ENCODE data around the gene ABCD2. TPM values are rescaled to one million over a fixed set of nuclear protein-coding genes. Genes with fewer than 3 reads are reported as not detected.

Gene ABCD2
- total RNA-seq, 4 donors from 2014 or later, result 0.35 to 2.6 (median 1.7) TPM

- Histone ChIP-seq H3K27ac (no peak overlapping the region), H3K4me3 (no peak overlapping the region), H3K4me1 (no peaks in the 10 kb centered on the region), H3K27me3 (no peaks in the 10 kb centered on the region), H3K9me3 (no peaks in the 10 kb centered on the region), H3K36me3 (no peaks in the 10 kb centered on the region)
- ATAC-seq, result no peak
- TF ChIP-seq CTCF (IDR thresholded peaks at IDR 0.05) (no peak), POLR2AphosphoS5 (IDR thresholded peaks at IDR 0.05) (no peak), POLR2A (IDR thresholded peaks at IDR 0.05) (no peak), EP300 (IDR thresholded peaks at IDR 0.05) (no peak)
- whole genome bisulfite sequencing, 2 donors (ENCODE audit: low coverage in 1 of 2), result 72 to 78% methylated on average over 2 of the region's 2 CpGs
These were observed 19.2 kb upstream of the ABCD2 start for GRCh38 chr12:39638840-39639239.

- H3K27ac ChIP-seq, result no peak overlapping the region
- ATAC-seq, result peak; percentile 41
These were observed 18.6 kb upstream of the ABCD2 start for GRCh38 chr12:39638178-39638577.

GRCh38 chr12:39632670-39633069 is 13.1 kb upstream of the ABCD2 start:
- H3K4me1 ChIP-seq, result no peaks in the 10 kb centered on the region
- no peaks in the 10 kb centered on the region for H3K27me3 ChIP-seq
- no peak overlapping the region for H3K27ac ChIP-seq
- no peak for ATAC-seq
- H3K4me3 ChIP-seq, result no peak overlapping the region
- no peaks in the 10 kb centered on the region for H3K36me3 ChIP-seq
- H3K9me3 ChIP-seq, result no peaks in the 10 kb centered on the region
- TF ChIP-seq EP300 (IDR thresholded peaks at IDR 0.05), result no peak
- TF ChIP-seq CTCF (IDR thresholded peaks at IDR 0.05), result no peak
- no peak for TF ChIP-seq POLR2AphosphoS5 (IDR thresholded peaks at IDR 0.05)
- TF ChIP-seq POLR2A (IDR thresholded peaks at IDR 0.05), result no peak

More at GRCh38 chr12:39638178-39638577, 18.6 kb upstream of the ABCD2 start:
- H3K27me3 ChIP-seq, result no peaks in the 10 kb centered on the region
- H3K4me3 ChIP-seq, result no peak overlapping the region
- no peaks in the 10 kb centered on the region for H3K4me1 ChIP-seq
- H3K36me3 ChIP-seq, result no peaks in the 10 kb centered on the region
- TF ChIP-seq CTCF (IDR thresholded peaks at IDR 0.05) (no peak), EP300 (IDR thresholded peaks at IDR 0.05) (no peak)
- H3K9me3 ChIP-seq, result no peaks in the 10 kb centered on the region

GRCh38 chr12:39628836-39629235 is 9.2 kb upstream of the ABCD2 start:
- Histone ChIP-seq H3K9me3 (no peaks in the 10 kb centered on the region), H3K4me1 (no peaks in the 10 kb centered on the region), H3K27me3 (no peaks in the 10 kb centered on the region), H3K27ac (no peak overlapping the region), H3K36me3 (no peaks in the 10 kb centered on the region), H3K4me3 (no peak overlapping the region)
- no peak for ATAC-seq
- no peak for TF ChIP-seq CTCF (IDR thresholded peaks at IDR 0.05)
- TF ChIP-seq POLR2AphosphoS5 (IDR thresholded peaks at IDR 0.05), result no peak
- TF ChIP-seq EP300 (IDR thresholded peaks at IDR 0.05), result no peak
- no peak for TF ChIP-seq POLR2A (IDR thresholded peaks at IDR 0.05)
- 73 to 76% methylated on average over 1 of the region's 1 CpG for WGBS, 2 donors (ENCODE audit: low coverage in 1 of 2)

- Histone ChIP-seq H3K4me3 (no peak overlapping the region), H3K36me3 (no peaks in the 10 kb centered on the region), H3K27ac (no peak overlapping the region), H3K27me3 (no peaks in the 10 kb centered on the region), H3K9me3 (no peaks in the 10 kb centered on the region), H3K4me1 (no peaks in the 10 kb centered on the region)
- 92 to 100% methylated on average over 1 of the region's 1 CpG for WGBS, 2 donors (ENCODE audit: low coverage in 1 of 2)
- ATAC-seq, result no peak
- TF ChIP-seq EP300 (IDR thresholded peaks at IDR 0.05) (no peak), POLR2A (IDR thresholded peaks at IDR 0.05) (no peak), POLR2AphosphoS5 (IDR thresholded peaks at IDR 0.05) (no peak), CTCF (IDR thresholded peaks at IDR 0.05) (no peak)
These were observed 8.3 kb upstream of the ABCD2 start for GRCh38 chr12:39627914-39628313.

All from gastroesophageal sphincter (tissue), 4 donors.